Body of pancreas (tissue), 4 donors: ENCODE measurements around the gene PIAS2.

Experiments
- CTCF ChIP-seq, 7 experiments: fragments of 450-650 bp in 4 of 7; fragments of 200-600 bp in 3 of 7; sonication (generic) in 3 of 7; IDR thresholded peaks; one replicate each; pipeline ENCODE4 v1.5.1; 2016 to 2019; ENCODE audit warnings: antibody characterized with exemption in 7 of 7
- POLR2A ChIP-seq, 3 donors: fragments of 450-650 bp; IDR thresholded peaks; one replicate each; pipeline ENCODE4 v1.6.1; 2016; ENCODE audit warnings: antibody characterized with exemption in 3 of 3, mild to moderate bottlenecking in 2 of 3

GRCh38 chr18:46917108-46917802 lies at the start of gene PIAS2, which contains the start of gene KATNAL2:
- TF ChIP-seq POLR2A (IDR thresholded peaks at IDR 0.05), result peak; percentile 51 to 78 (median 70)
- peak in 1 of 7 experiments; percentile 5 for TF ChIP-seq CTCF (IDR thresholded peaks at IDR 0.05)
